Stimulated activated CD4-positive, alpha-beta T cell treated with anti-CD3 and anti-CD28 coated beads, Interleukin-4, amount 100 ng/mL, for 48 hours (primary cell): ENCODE results near the gene PARP1.
"Not testable (repeated sequence)": the region's sequence is repeated elsewhere in the genome, so short reads cannot be mapped to it uniquely, and the experiment has no call there.

Experiments used
- DNase-seq, 2 donors: peaks; one replicate each; pipeline ENCODE4 v3.0.0-alpha.2; 2020; ENCODE audit warnings: low read depth in 2 of 2

PARP1 gene

GRCh38 chr1:226407497-226408284 lies at the start of gene PARP1:
Gene PARP1 (minus strand): TSS chr1:226408093. CDS start chr1:226407929, 164 bp downstream.
- DNase-seq, result peak; percentile 79 to 86

- peak; percentile 39 to 46 for DNase-seq
Measured at GRCh38 chr1:226457307-226457712, 49.4 kb upstream of the PARP1 start.

GRCh38 chr1:226455843-226456242 lies 48.0 kb upstream of the PARP1 start:
- DNase-seq, result no peak

- no peak for DNase-seq
Measured at GRCh38 chr1:226454349-226454748, 46.5 kb upstream of the PARP1 start.

GRCh38 chr1:226453015-226453704 lies 45.3 kb upstream of the PARP1 start:
- no peak for DNase-seq

- no peak for DNase-seq
Measured at GRCh38 chr1:226450688-226451087, 42.8 kb upstream of the PARP1 start.

- no peak for DNase-seq
Measured at GRCh38 chr1:226449823-226450222, 41.9 kb upstream of the PARP1 start.

- DNase-seq, result no peak
Measured at GRCh38 chr1:226447932-226448665, 40.2 kb upstream of the PARP1 start.

GRCh38 chr1:226446094-226446493 lies 38.2 kb upstream of the PARP1 start:
- no peak for DNase-seq

GRCh38 chr1:226444901-226445300 lies 37.0 kb upstream of the PARP1 start:
- DNase-seq, result peak; percentile 13 to 46

GRCh38 chr1:226443439-226443838 lies 35.5 kb upstream of the PARP1 start:
- DNase-seq, result no peak

- no peak for DNase-seq
Measured at GRCh38 chr1:226443033-226443432, 35.1 kb upstream of the PARP1 start.

- no peak for DNase-seq
Measured at GRCh38 chr1:226441629-226442028, 33.7 kb upstream of the PARP1 start.

- DNase-seq, result no peak
Measured at GRCh38 chr1:226440512-226440911, 32.6 kb upstream of the PARP1 start.

GRCh38 chr1:226438007-226438406 lies 30.1 kb upstream of the PARP1 start:
- no peak for DNase-seq

GRCh38 chr1:226436855-226437491 lies 29.1 kb upstream of the PARP1 start:
- DNase-seq, result no peak

GRCh38 chr1:226436472-226436854 lies 28.6 kb upstream of the PARP1 start:
- DNase-seq, result no peak

GRCh38 chr1:226433341-226433720 lies 25.4 kb upstream of the PARP1 start:
- no peak for DNase-seq

GRCh38 chr1:226432586-226433340 lies 24.9 kb upstream of the PARP1 start:
- DNase-seq, result no peak

GRCh38 chr1:226431898-226432297 lies 24.0 kb upstream of the PARP1 start:
- not testable (repeated sequence) for DNase-seq
